CD14-positive monocyte (primary cell): ENCODE measurements around the gene PIR. TPM values are rescaled to one million over a fixed set of nuclear protein-coding genes. Genes with fewer than 3 reads are reported as not detected.
A peak's percentile ranks its signal among the peaks of the same experiment; 100 is the strongest.

ENCODE experiments used
- DNase-seq, 3 donors: peaks; one replicate each; pipeline ENCODE4 v3.0.0-alpha.2; 2011 to 2022
- H2AFZ ChIP-seq: 2 replicates; pipeline ENCODE4 v1.6.0; 2012; ENCODE audit warnings: mild to moderate bottlenecking, low read depth, low read length, inconsistent platforms; ENCODE audit not compliant: insufficient read depth, poor library complexity, severe bottlenecking
- H3K27ac ChIP-seq, 2 donors: 1 replicate in 1 of 2; 2 replicates in 1 of 2; pipeline ENCODE4 v1.5.1; 2012 to 2013; ENCODE audit warnings: low read length in 2 of 2, control low read depth in 1 of 2, inconsistent platforms in 1 of 2, low read depth in 1 of 2, mild to moderate bottlenecking in 1 of 2
- H3K27me3 ChIP-seq, 2 donors: one replicate each; pipeline versions ENCODE4 v1.6.0 to v1.6.1; 2011 to 2013; ENCODE audit warnings: low read length in 2 of 2; ENCODE audit not compliant: control insufficient read depth in 2 of 2, insufficient read depth in 2 of 2
- H3K36me3 ChIP-seq, 2 donors: replicated peaks in 1 of 2; 1 replicate in 1 of 2; 2 replicates in 1 of 2; pipeline versions ENCODE4 v1.5.1 to v1.6.1; 2012 to 2013; ENCODE audit warnings: low read length in 2 of 2, control low read depth in 1 of 2, inconsistent platforms in 1 of 2, mild to moderate bottlenecking in 1 of 2; ENCODE audit not compliant: insufficient read depth in 2 of 2, control insufficient read depth in 1 of 2
- H3K4me1 ChIP-seq, 2 donors: 1 replicate in 1 of 2; 2 replicates in 1 of 2; pipeline versions ENCODE4 v1.5.1 to v1.6.1; 2012 to 2013; ENCODE audit warnings: low read length in 2 of 2, control low read depth in 1 of 2, inconsistent platforms in 1 of 2, mild to moderate bottlenecking in 1 of 2, moderate library complexity in 1 of 2; ENCODE audit not compliant: insufficient read depth in 2 of 2, control insufficient read depth in 1 of 2
- H3K4me2 ChIP-seq: replicated peaks from 2 replicates; pipeline ENCODE3; 2012; ENCODE audit warnings: low read length, moderate library complexity, mild to moderate bottlenecking; ENCODE audit not compliant: poor library complexity, severe bottlenecking; ENCODE audit errors: extremely low read depth
- H3K4me3 ChIP-seq, 3 experiments: fragments of 200-600 bp in 1 of 3; sonication (generic) in 1 of 3; replicated peaks in 1 of 3; 1 replicate in 2 of 3; 2 replicates in 1 of 3; pipeline ENCODE4 v1.5.1; 2011 to 2013; ENCODE audit warnings: low read length in 3 of 3, mild to moderate bottlenecking in 3 of 3, control low read depth in 2 of 3, low read depth in 2 of 3, inconsistent platforms in 1 of 3, moderate library complexity in 1 of 3
- H3K79me2 ChIP-seq: 2 replicates; pipeline ENCODE4 v1.6.0; 2012; ENCODE audit warnings: mild to moderate bottlenecking, control low read depth, inconsistent platforms, low read length, moderate library complexity; ENCODE audit not compliant: insufficient read depth
- H3K9ac ChIP-seq: 2 replicates; pipeline ENCODE4 v1.6.0; 2017; ENCODE audit warnings: low read length, mild to moderate bottlenecking; ENCODE audit not compliant: insufficient read depth, poor library complexity, severe bottlenecking
- H3K9me3 ChIP-seq, 2 donors: replicated peaks in 1 of 2; 1 replicate in 1 of 2; 2 replicates in 1 of 2; pipeline versions ENCODE4 v1.5.1 to v1.6.1; 2012 to 2013; ENCODE audit warnings: low read length in 2 of 2, control low read depth in 1 of 2; ENCODE audit not compliant: control insufficient read depth in 1 of 2, insufficient read depth in 1 of 2
- H4K20me1 ChIP-seq: 2 replicates; pipeline ENCODE4 v1.6.0; 2012; ENCODE audit warnings: mild to moderate bottlenecking, low read length, control low read depth, moderate library complexity; ENCODE audit not compliant: insufficient read depth
- H3K27ac Mint-ChIP-seq, 7 donors: one replicate each; pipeline ENCODE4 v1.8.0; 2020; ENCODE audit warnings: mild to moderate bottlenecking in 7 of 7, mixed read lengths in 7 of 7, moderate library complexity in 6 of 7, inconsistent platforms in 2 of 7
- H3K27me3 Mint-ChIP-seq, 3 donors: one replicate each; pipeline ENCODE4 v1.8.0; 2021 to 2022; ENCODE audit warnings: low read depth in 3 of 3, mild to moderate bottlenecking in 3 of 3, mixed read lengths in 3 of 3, moderate library complexity in 3 of 3, inconsistent platforms in 1 of 3
- H3K36me3 Mint-ChIP-seq, 2 donors: one replicate each; pipeline ENCODE4 v1.8.0; 2020; ENCODE audit warnings: mixed read lengths in 2 of 2, inconsistent platforms in 1 of 2, mild to moderate bottlenecking in 1 of 2
- H3K4me1 Mint-ChIP-seq: one replicate; pipeline ENCODE4 v1.8.0; 2020; ENCODE audit warnings: mild to moderate bottlenecking, mixed read lengths
- H3K4me3 Mint-ChIP-seq, 2 donors: one replicate each; pipeline ENCODE4 v1.8.0; 2020; ENCODE audit warnings: mild to moderate bottlenecking in 2 of 2, mixed read lengths in 2 of 2, moderate library complexity in 1 of 2
- H3K9me3 Mint-ChIP-seq, 7 donors: one replicate each; pipeline ENCODE4 v1.8.0; 2020 to 2022; ENCODE audit warnings: mixed read lengths in 7 of 7, mild to moderate bottlenecking in 6 of 7, moderate library complexity in 6 of 7, inconsistent platforms in 2 of 7
- CTCF ChIP-seq: fragments of 200-600 bp; IDR thresholded peaks from one replicate; pipeline ENCODE4 v1.8.0; 2022; ENCODE audit warnings: antibody characterized with exemption, mild to moderate bottlenecking
- WGBS: methylation state at CpG from one replicate; pipeline ENCODE4 v1.1.5; 2013; ENCODE audit warnings: missing lambda C conversion rate; ENCODE audit not compliant: insufficient coverage; 5-methylcytosine and 5-hydroxymethylcytosine counted together
- intact Hi-C, 2 donors: fragments of 100-400 bp; cut with micrococcal nuclease; formaldehyde crosslinking; loops; one replicate each; pipeline versions ENCODE4 v1.15.0 to v1.15.1; 2023
- polyA plus RNA-seq, 3 donors: library from polyadenylated mRNA; depleted of rRNA in 1 of 3; unstranded in 2 of 3; stranded (reverse) in 1 of 3; fragments of 300-500 nt in 2 of 3; fragments of >200 nt in 1 of 3; fragmentation: Illumina TruSeq in 2 of 3; gene quantifications; 1 replicate in 2 of 3; 2 replicates in 1 of 3; pipeline ENCODE4 v1.2.3, GENCODE V29; 2012 to 2021

PIR gene
- polyA plus RNA-seq, 3 donors, result 0.05 to 0.23 TPM; not detected in 1

DNA sequence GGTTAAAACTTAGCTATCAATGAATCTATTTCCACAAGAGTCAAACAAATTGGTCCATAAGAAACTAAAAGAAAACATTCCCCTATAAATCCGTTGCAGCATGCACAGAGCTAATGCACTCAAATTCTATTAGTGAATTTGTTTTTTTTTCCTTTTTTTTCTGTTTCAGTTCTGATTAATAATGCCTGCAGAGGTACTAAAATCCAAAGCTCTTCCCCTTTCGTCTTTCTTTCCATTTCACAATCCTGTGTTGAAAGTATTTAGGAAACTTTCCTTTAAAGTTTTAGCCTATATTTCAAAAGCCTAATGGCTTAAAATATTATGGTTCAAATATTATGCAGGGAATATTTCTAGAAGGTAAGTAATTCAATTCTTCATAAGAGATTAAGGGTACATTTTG lies 63.1 kb downstream of the PIR start:
- TF ChIP-seq CTCF, result no peak

GRCh38 chrX:15425024-15425423 lies 68.1 kb downstream of the PIR start:
- Mint-ChIP-seq H3K4me3 (no peak overlapping the region), H3K27ac (no peak overlapping the region), H3K9me3 (peaks cover 0 to 3% (median 0%) of the 10 kb centered on the region in 7 donors), H3K4me1 (peaks cover 8% of the 10 kb centered on the region), H3K27me3 (peaks cover 0 to 14% (median 1%) of the 10 kb centered on the region in 3 donors), H3K36me3 (no peaks in the 10 kb centered on the region)
- Histone ChIP-seq H3K79me2 (no peaks in the 10 kb centered on the region), H3K36me3 (no peaks in the 10 kb centered on the region), H3K27me3 (peaks cover 0 to 14% of the 10 kb centered on the region in 2 donors), H2AFZ (no peak overlapping the region), H3K4me2 (no peak overlapping the region), H3K9me3 (no peaks in the 10 kb centered on the region), H3K4me3 (no peak overlapping the region), H3K9ac (no peak overlapping the region), H3K27ac (no peak overlapping the region), H4K20me1 (no peaks in the 10 kb centered on the region), H3K4me1 (peaks cover 1 to 2% of the 10 kb centered on the region in 2 donors)
- no peak for TF ChIP-seq CTCF
- no CpG with 5 or more reads among the region's 1 CpG for WGBS
- intact Hi-C loops, result no loop called here
- DNase-seq, result no peak

More for the DNA sequence above, 63.1 kb downstream of the PIR start:
- peak in 2 of 3 donors; percentile 3 to 5 for DNase-seq
- Mint-ChIP-seq H3K27me3 (peaks cover 0 to 30% (median 1%) of the 10 kb centered on the region in 3 donors), H3K4me3 (no peak overlapping the region), H3K9me3 (peaks cover 2 to 8% (median 3%) of the 10 kb centered on the region in 7 donors), H3K36me3 (no peaks in the 10 kb centered on the region), H3K4me1 (peaks cover 19% of the 10 kb centered on the region), H3K27ac (peak overlapping the region in 1 of 7 donors; percentile 28)
- H4K20me1 ChIP-seq, result no peaks in the 10 kb centered on the region
- intact Hi-C loops, result no loop called here
- no peak overlapping the region for H3K4me3 ChIP-seq
- H3K4me1 ChIP-seq, result peaks cover 9 to 10% of the 10 kb centered on the region in 2 donors
- H3K27me3 ChIP-seq, result peaks cover 0 to 7% of the 10 kb centered on the region in 2 donors
- H3K9me3 ChIP-seq, result no peaks in the 10 kb centered on the region
- H3K27ac ChIP-seq, result no peak overlapping the region
- WGBS, result no CpG with 5 or more reads among the region's 2 CpGs
- no peaks in the 10 kb centered on the region for H3K36me3 ChIP-seq
- no peak overlapping the region for H3K9ac ChIP-seq
- peak overlapping the region; percentile 3 for H3K4me2 ChIP-seq
- H3K79me2 ChIP-seq, result no peaks in the 10 kb centered on the region
- H2AFZ ChIP-seq, result no peak overlapping the region
